K562 (cell line): Measurements from ENCODE around the gene PRCC. TPM values are rescaled to one million over a fixed set of nuclear protein-coding genes. Genes with fewer than 3 reads are reported as not detected.

Source experiments
- ETS1 ChIP-seq: conservative IDR thresholded peaks from 2 replicates; pipeline ENCODE4 v1.6.1; 2011; ENCODE audit warnings: low read depth, mild to moderate bottlenecking, low read length; ENCODE audit not compliant: control insufficient read depth
- FOXM1 ChIP-seq, 2 experiments: fragments of 450-650 bp in 1 of 2; sonication (generic) in 1 of 2; formaldehyde crosslinking in 1 of 2; IDR thresholded peaks; 2 replicates each; pipeline versions ENCODE4 v1.6.1 to v1.9.0; 2017 to 2022; ENCODE audit warnings: low read depth in 2 of 2, mild to moderate bottlenecking in 2 of 2, missing genetic modification reagents in 1 of 2, moderate library complexity in 1 of 2
- HDAC2 ChIP-seq: fragments of 450-650 bp; IDR thresholded peaks from 2 replicates; pipeline ENCODE4 v1.6.1; 2016; ENCODE audit warnings: mild to moderate bottlenecking
- HDAC3 ChIP-seq: fragments of 450-650 bp; IDR thresholded peaks from 2 replicates; pipeline ENCODE4 v1.6.1; 2018; ENCODE audit warnings: borderline replicate concordance, mild to moderate bottlenecking, moderate library complexity; ENCODE audit not compliant: partially characterized antibody
- KLF16 ChIP-seq: IDR thresholded peaks from 2 replicates; pipeline ENCODE4 v1.6.1; 2016; ENCODE audit warnings: antibody characterized with exemption
- MCM5 ChIP-seq: fragments of 450-650 bp; IDR thresholded peaks from 2 replicates; pipeline ENCODE4 v1.6.1; 2016; ENCODE audit warnings: low read depth
- PHB ChIP-seq: fragments of 250-450 bp; sonication (Bioruptor Pico); IDR thresholded peaks from 2 replicates; pipeline ENCODE4 v1.5.0; 2021
- POLR2G ChIP-seq: fragments of 200-400 bp; formaldehyde crosslinking; IDR thresholded peaks from 2 replicates; pipeline ENCODE4 v1.6.1; 2017; ENCODE audit warnings: low read depth, mild to moderate bottlenecking, antibody characterized with exemption, low read length, moderate library complexity
- SNIP1 ChIP-seq: fragments of 450-650 bp; IDR thresholded peaks from 2 replicates; pipeline ENCODE4 v1.7.1; 2017; ENCODE audit warnings: low read depth, mild to moderate bottlenecking
- SP1 ChIP-seq: sonication (generic); formaldehyde crosslinking; IDR thresholded peaks from 2 replicates; pipeline ENCODE4 v1.8.1; 2022; ENCODE audit warnings: mild to moderate bottlenecking, missing genetic modification reagents
- SUPT5H ChIP-seq: fragments of 450-650 bp; IDR thresholded peaks from 2 replicates; pipeline ENCODE4 v1.6.1; 2016
- TFAP4 ChIP-seq: sonication (generic); formaldehyde crosslinking; IDR thresholded peaks from 2 replicates; pipeline ENCODE4 v1.8.0; 2022; ENCODE audit warnings: missing genetic modification reagents, mild to moderate bottlenecking, moderate library complexity, borderline replicate concordance
- TOE1 ChIP-seq, 2 experiments: fragments of 450-650 bp in 1 of 2; sonication (generic) in 1 of 2; formaldehyde crosslinking in 1 of 2; IDR thresholded peaks; 2 replicates each; pipeline versions ENCODE4 v1.7.1 to v1.8.0; 2016 to 2022; ENCODE audit warnings: borderline replicate concordance in 2 of 2, mild to moderate bottlenecking in 2 of 2, antibody characterized with exemption in 1 of 2, inconsistent platforms in 1 of 2, low read depth in 1 of 2, missing genetic modification reagents in 1 of 2, moderate library complexity in 1 of 2
- U2AF2 ChIP-seq: fragments of 200-400 bp; formaldehyde crosslinking; optimal IDR thresholded peaks from 2 replicates; pipeline ENCODE3; 2017; ENCODE audit warnings: low read depth, mild to moderate bottlenecking, low read length
- ZFP91 ChIP-seq: sonication (generic); formaldehyde crosslinking; IDR thresholded peaks from 2 replicates; pipeline ENCODE4 v1.8.0; 2022; ENCODE audit warnings: mild to moderate bottlenecking, missing genetic modification reagents
- ZNF707 ChIP-seq: fragments of 250-450 bp; sonication (Bioruptor Pico); conservative IDR thresholded peaks from 2 replicates; pipeline ENCODE4 v1.8.0; 2022; ENCODE audit warnings: inconsistent platforms, mild to moderate bottlenecking, moderate library complexity
- ZNF785 ChIP-seq: fragments of 250-450 bp; sonication (Bioruptor Pico); IDR thresholded peaks from 2 replicates; pipeline ENCODE4 v1.4.0; 2020; ENCODE audit warnings: mild to moderate bottlenecking
- polyA plus RNA-seq, 8 experiments: library from polyadenylated mRNA; depleted of rRNA in 4 of 8; stranded (reverse) in 5 of 8; unstranded in 3 of 8; fragments of >200 nt; fragmentation: Nextera tagmentation in 2 of 8; fragmentation: Illumina TruSeq in 1 of 8; extraction: Ambion mirVana in 2 of 8; extraction: Trizol in 1 of 8; gene quantifications; 2 replicates each; pipeline versions ENCODE4 v1.2.1 to v1.2.3, GENCODE V29; 2011 to 2014; ENCODE audit warnings: inconsistent platforms in 1 of 8, missing spikeins in 1 of 8
- total RNA-seq, 7 experiments: library from RNA; depleted of rRNA in 6 of 7; stranded (reverse); fragments of >200 nt in 6 of 7; fragmentation: Illumina TruSeq in 2 of 7; extraction: Trizol in 2 of 7; gene quantifications; 2 replicates each; pipeline versions ENCODE4 v1.2.1 to v1.2.3, GENCODE V29; 2011 to 2021; ENCODE audit warnings: low replicate concordance in 1 of 7
- TF ChIP-seq, protein P1 (sequence below): fragments of 200-800 bp; sonication (Bioruptor generic); IDR thresholded peaks from 2 replicates; pipeline ENCODE4 v1.6.1; 2016; ENCODE audit warnings: missing genetic modification characterization, missing compliant biosample characterization

The PRCC gene
- total and polyA plus RNA-seq, 9 of the 15 experiments (the other 6 are each of a cell fraction or from before 2014, with no cell fraction given), result 23.9 to 201 (median 41.1) TPM

DNA sequence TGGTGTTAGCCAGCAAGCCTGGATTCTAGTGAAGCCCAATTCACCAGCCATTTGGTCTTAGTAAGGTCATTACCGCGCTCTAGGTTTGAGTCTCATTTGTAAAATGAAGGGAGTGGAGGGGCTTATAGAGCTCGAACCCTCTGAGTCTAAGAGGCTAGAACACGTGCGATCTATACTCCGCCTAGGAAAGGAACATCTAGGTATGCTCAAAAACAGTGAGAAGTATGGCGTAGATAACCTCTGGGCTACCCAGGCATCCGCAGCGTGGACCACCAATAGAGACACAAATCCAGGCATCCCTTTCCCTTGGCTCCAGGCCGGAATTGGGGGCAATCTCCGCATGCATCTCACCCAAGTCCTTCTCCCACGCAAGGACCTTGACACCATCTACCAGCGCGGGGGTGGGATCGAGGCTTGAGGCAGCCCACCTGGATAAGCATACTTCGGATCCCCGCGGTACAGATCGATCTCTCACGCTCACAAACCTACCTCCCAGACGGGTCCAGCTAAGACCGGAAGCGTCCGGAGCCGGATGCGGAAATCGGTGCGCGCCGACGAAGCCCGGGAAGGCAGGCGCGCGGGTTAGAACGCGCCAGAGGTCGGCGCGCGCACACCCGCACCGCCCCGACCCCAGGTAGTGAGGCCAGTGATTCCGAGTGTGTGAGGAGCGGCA is 39.3 kb upstream of the PRCC start, which contains the start of gene METTL25B (continued):
- TF ChIP-seq ZFP91 (0 out of 2 replicates have a peak, but pooled peaks have one; percentile 18), ZNF785 (CRISPR knock-in tag) (no peak), MCM5 (no peak), HDAC3 (no peak), SUPT5H (peak; percentile 67), KLF16 (no peak), TOE1 (IDR thresholded peaks at IDR 0.05; ENCODE audit: borderline replicate concordance) (0 out of 2 replicates have a peak, but pooled peaks have one; percentile 6), TOE1 (CRISPR knock-in tag; IDR thresholded peaks at IDR 0.05; ENCODE audit: borderline replicate concordance, low read depth) (no peak), PHB (no peak), SNIP1 (no peak), POLR2G (peak; percentile 93; the same call in 1 of the 2 replicates), TFAP4 (CRISPR knock-in tag) (peak; percentile 46; the same call in 1 of the 2 replicates), U2AF2 (no peak), FOXM1 (IDR thresholded peaks at IDR 0.05; ENCODE audit: low read depth) (no peak), FOXM1 (CRISPR knock-in tag; IDR thresholded peaks at IDR 0.05; ENCODE audit: low read depth) (no peak), HDAC2 (peak; percentile 62; the same call in 1 of the 2 replicates), SP1 (CRISPR knock-in tag) (no peak), ETS1 (peak; percentile 66; the same call in 1 of the 2 replicates), ZNF707 (no peak)
- TF ChIP-seq, protein P1, sequence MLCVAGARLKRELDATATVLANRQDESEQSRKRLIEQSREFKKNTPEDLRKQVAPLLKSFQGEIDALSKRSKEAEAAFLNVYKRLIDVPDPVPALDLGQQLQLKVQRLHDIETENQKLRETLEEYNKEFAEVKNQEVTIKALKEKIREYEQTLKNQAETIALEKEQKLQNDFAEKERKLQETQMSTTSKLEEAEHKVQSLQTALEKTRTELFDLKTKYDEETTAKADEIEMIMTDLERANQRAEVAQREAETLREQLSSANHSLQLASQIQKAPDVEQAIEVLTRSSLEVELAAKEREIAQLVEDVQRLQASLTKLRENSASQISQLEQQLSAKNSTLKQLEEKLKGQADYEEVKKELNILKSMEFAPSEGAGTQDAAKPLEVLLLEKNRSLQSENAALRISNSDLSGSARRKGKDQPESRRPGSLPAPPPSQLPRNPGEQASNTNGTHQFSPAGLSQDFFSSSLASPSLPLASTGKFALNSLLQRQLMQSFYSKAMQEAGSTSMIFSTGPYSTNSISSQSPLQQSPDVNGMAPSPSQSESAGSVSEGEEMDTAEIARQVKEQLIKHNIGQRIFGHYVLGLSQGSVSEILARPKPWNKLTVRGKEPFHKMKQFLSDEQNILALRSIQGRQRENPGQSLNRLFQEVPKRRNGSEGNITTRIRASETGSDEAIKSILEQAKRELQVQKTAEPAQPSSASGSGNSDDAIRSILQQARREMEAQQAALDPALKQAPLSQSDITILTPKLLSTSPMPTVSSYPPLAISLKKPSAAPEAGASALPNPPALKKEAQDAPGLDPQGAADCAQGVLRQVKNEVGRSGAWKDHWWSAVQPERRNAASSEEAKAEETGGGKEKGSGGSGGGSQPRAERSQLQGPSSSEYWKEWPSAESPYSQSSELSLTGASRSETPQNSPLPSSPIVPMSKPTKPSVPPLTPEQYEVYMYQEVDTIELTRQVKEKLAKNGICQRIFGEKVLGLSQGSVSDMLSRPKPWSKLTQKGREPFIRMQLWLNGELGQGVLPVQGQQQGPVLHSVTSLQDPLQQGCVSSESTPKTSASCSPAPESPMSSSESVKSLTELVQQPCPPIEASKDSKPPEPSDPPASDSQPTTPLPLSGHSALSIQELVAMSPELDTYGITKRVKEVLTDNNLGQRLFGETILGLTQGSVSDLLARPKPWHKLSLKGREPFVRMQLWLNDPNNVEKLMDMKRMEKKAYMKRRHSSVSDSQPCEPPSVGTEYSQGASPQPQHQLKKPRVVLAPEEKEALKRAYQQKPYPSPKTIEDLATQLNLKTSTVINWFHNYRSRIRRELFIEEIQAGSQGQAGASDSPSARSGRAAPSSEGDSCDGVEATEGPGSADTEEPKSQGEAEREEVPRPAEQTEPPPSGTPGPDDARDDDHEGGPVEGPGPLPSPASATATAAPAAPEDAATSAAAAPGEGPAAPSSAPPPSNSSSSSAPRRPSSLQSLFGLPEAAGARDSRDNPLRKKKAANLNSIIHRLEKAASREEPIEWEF, result no peak
